HCT116 (cell line): ENCODE data around the gene MAP4.
"Not testable (repeated sequence)": the region's sequence is repeated elsewhere in the genome, so short reads cannot be mapped to it uniquely, and the experiment has no call there.

Source experiments
- EZH2 ChIP-seq: fragments of 200-600 bp; sonication (generic); IDR thresholded peaks from 2 replicates; pipeline ENCODE4 v1.6.1; 2017; ENCODE audit warnings: antibody characterized with exemption, mixed run types
- JUND ChIP-seq: IDR thresholded peaks from 2 replicates; pipeline ENCODE4 v1.6.1; 2012
- POLR2A ChIP-seq: IDR thresholded peaks from 2 replicates; pipeline ENCODE4 v1.7.0; 2011; ENCODE audit warnings: borderline replicate concordance; ENCODE audit not compliant: insufficient read depth, insufficient read length; ENCODE audit errors: extremely low read depth
- POLR2AphosphoS5 ChIP-seq: IDR thresholded peaks from 2 replicates; pipeline ENCODE4 v1.6.1; 2011; ENCODE audit warnings: mild to moderate bottlenecking, low read depth, low read length, moderate library complexity
- RAD21 ChIP-seq: IDR thresholded peaks from 2 replicates; pipeline ENCODE4 v1.6.1; 2012; ENCODE audit warnings: low read depth, mild to moderate bottlenecking
- SIN3A ChIP-seq: IDR thresholded peaks from 2 replicates; pipeline ENCODE4 v1.6.1; 2012; ENCODE audit warnings: low read depth
- SRF ChIP-seq: IDR thresholded peaks from 2 replicates; pipeline ENCODE4 v1.6.1; 2012; ENCODE audit warnings: low read depth
- YY1 ChIP-seq: IDR thresholded peaks from 2 replicates; pipeline ENCODE4 v1.6.1; 2011; ENCODE audit warnings: low read length, low read depth, moderate library complexity, mild to moderate bottlenecking; ENCODE audit not compliant: insufficient replicate concordance; ENCODE audit errors: extremely low read depth
- ZFX ChIP-seq: fragments of 450-650 bp; IDR thresholded peaks from 2 replicates; pipeline ENCODE4 v1.6.1; 2017
- TF ChIP-seq, protein P1 (sequence below), 3 experiments: fragments of 200-600 bp in 1 of 3; sonication (generic) in 1 of 3; IDR thresholded peaks in 2 of 3; conservative IDR thresholded peaks in 1 of 3; 2 replicates each; pipeline ENCODE4 v1.5.1; 2012 to 2017; ENCODE audit warnings: low read depth in 2 of 3, low read length in 2 of 3, antibody characterized with exemption in 1 of 3, borderline replicate concordance in 1 of 3, control low read depth in 1 of 3, mild to moderate bottlenecking in 1 of 3, mixed read lengths in 1 of 3, mixed run types in 1 of 3, moderate library complexity in 1 of 3; ENCODE audit not compliant: insufficient read depth in 1 of 3

DNA sequence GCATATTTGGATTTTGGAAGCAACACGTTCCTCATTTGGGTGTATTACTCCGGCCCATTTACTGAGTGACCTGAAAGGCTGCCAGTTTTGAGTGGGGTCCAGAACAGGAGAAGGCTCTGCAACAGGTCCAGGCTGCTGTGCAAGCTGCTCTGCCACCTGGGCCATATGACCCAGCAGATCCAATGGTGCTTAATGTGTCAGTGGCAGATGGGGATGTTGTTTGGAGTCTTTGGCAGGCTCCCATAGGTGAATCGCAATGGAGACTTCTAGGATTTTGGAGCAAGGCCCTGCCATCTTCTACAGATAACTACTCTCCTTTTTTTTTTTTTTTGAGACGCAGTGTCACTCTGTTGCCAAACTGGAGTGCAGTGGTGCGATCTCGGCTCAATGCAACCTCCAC is 8.9 kb downstream of the MAP4 start:
- not testable (repeated sequence) for TF ChIP-seq POLR2A, EZH2, POLR2AphosphoS5, SRF, SIN3A, ZFX, RAD21, YY1, JUND
- TF ChIP-seq, protein P1, sequence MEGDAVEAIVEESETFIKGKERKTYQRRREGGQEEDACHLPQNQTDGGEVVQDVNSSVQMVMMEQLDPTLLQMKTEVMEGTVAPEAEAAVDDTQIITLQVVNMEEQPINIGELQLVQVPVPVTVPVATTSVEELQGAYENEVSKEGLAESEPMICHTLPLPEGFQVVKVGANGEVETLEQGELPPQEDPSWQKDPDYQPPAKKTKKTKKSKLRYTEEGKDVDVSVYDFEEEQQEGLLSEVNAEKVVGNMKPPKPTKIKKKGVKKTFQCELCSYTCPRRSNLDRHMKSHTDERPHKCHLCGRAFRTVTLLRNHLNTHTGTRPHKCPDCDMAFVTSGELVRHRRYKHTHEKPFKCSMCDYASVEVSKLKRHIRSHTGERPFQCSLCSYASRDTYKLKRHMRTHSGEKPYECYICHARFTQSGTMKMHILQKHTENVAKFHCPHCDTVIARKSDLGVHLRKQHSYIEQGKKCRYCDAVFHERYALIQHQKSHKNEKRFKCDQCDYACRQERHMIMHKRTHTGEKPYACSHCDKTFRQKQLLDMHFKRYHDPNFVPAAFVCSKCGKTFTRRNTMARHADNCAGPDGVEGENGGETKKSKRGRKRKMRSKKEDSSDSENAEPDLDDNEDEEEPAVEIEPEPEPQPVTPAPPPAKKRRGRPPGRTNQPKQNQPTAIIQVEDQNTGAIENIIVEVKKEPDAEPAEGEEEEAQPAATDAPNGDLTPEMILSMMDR (IDR thresholded peaks at IDR 0.05 in 2 of 3, conservative IDR thresholded peaks at IDR 0.05 in 1 of 3; ENCODE audit: borderline replicate concordance in 1 of 3, insufficient read depth in 1 of 3, low read depth in 2 of 3, low read length in 2 of 3), result not testable (repeated sequence)
